A549 treated with Mapracorat at 1 μM for 4 hours (cell line): ENCODE data around the gene TRMT10B. TPM values are rescaled to one million over a fixed set of nuclear protein-coding genes. Genes with fewer than 3 reads are reported as not detected.

Source experiments
- total RNA-seq: library from RNA; stranded (reverse); fragments of 200-300 nt; extraction: Qiagen RNA extraction; gene quantifications from 5 replicates; pipeline ENCODE4 v1.2.3, GENCODE V29; 2022

Gene TRMT10B, protein sequence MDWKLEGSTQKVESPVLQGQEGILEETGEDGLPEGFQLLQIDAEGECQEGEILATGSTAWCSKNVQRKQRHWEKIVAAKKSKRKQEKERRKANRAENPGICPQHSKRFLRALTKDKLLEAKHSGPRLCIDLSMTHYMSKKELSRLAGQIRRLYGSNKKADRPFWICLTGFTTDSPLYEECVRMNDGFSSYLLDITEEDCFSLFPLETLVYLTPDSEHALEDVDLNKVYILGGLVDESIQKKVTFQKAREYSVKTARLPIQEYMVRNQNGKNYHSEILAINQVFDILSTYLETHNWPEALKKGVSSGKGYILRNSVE
- total RNA-seq, result 4.9 to 7.0 TPM (median 5.7 TPM) in 5 replicates

DNA sequence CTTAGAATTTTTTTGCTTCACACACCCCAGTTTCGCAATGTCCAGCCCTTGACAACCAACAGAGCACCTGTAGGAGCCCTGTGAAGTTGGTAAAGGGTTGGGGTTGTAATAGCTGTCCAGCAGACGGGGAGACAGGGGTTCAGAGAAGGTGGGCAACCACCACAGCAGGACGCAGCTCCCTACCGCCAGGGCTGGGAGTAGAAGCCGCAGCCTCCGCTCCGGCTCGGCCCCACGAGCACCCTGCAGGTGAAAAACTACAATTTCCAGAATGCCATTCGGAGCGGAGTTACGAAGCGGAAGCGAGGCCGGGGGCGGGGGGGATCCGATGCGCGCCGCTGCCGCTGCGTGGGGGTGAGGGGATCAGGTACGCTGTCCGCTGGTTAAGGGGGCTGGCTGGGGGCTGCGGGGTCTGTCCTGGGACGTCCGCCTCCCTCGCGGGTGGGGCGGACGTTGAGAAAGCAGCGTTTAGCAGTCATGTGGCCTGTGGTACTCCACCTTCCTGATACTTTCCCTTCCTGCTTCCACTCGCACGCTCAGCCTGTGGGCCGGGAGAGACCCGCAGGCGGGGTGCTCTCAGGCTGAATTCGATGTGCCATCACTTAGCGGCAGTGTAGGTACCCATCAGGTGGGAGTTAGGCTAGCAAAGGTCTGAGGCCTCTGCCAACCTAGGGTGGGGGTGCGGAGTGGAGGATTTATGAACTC lies at the start of gene TRMT10B:
TSS of gene TRMT10B (plus strand) at position 317 of the 702 bp plus-strand sequence. CDS start 8,127 bp downstream, outside the sequence.

DNA sequence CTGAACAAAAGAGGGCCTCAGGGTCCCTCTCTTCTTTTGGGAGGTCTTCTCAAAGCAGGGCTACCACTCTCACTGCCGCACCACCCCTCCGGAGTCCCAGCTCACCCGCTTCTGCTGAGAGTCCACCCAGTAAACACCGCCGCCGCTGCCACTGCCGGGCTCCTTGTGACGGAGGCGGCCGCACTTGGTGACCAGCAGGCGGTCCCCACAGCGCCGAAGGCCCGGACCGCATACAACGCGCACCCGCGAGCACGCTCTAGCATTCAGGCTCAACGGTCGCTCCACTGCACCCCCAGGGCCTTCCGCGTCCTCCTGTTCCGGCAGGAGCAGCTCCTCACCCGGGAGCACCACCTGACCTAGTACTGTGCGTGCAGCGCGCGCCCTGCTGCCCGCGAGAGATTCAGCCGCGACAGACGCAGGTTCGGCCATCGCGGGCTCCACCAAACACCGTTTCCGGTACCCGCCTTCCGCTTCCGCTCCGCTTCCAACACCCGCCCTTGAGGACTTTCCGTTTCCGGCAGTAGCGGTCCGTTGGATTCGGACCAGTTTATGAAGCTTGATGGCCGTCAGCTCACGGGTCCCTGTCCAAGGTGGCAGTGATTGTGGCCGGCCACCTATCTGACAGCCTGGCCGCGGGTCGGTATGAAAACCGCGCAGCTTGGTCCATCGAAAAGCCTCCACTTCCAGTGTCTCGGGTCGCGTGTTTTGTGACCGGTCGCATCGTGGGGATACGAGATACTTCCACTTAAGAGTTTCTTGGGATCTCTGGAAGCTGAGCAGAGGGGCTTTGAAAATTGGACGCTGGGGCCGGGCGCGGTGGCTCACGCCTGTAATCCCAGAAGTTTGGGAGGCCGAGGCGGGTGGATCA lies 31.2 kb downstream of the TRMT10B start, which contains the start of gene EXOSC3:
TSS of gene EXOSC3 (minus strand) at position 449 of the 868 bp plus-strand sequence. CDS start at position 429, 20 bp downstream.

DNA sequence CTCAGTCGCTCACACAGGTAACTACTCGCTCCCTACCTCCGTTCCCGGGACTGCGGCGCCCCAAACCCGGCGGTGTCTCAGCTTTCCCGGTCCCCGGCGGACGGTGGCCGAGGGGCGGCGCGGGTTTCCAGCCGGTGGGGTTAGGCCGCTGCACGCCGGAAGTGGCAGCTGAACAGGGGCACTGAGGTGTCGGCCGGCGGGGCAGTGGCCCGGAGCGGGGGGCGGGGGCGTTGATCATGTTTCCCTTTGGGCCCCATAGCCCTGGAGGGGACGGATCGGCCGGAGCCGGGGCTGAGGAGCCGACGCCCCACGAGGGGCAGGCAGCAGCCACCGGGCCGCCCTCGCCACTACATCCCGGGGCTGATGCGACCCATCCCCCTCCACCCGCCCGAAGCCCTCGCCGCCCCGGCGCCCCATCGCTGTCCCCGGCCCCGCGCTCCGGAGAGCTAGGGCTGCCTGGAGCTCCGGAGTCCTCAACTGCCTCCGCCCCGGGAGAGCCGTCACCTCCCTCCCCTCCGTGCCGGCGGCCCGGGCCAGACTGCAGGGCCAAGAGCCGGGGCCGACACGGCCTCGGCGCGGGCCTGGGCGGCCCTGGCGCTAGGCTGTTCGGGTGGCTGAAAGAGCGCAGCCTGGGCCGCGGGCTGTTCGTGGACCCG lies 47.2 kb downstream of the TRMT10B start, which contains the start of gene DCAF10:
TSS of gene DCAF10 (plus strand) at position 167 of the 656 bp plus-strand sequence. CDS start at position 237, 70 bp downstream.

Other genes with a start within 250 kb of the TRMT10B start
- 6.5 to 8.3 TPM (median 6.8 TPM) in 5 replicates for gene FBXO10, start 177.4 kb upstream of the TRMT10B start, total RNA-seq
- gene TOMM5, start 161.2 kb upstream of the TRMT10B start, total RNA-seq, result 314 to 348 TPM (median 327 TPM) in 5 replicates
- gene FRMPD1, start 102.9 kb upstream of the TRMT10B start, total RNA-seq, result 0.03 to 0.10 TPM (median 0.05 TPM) in 5 replicates
- gene EXOSC3, start 31.3 kb downstream of the TRMT10B start, total RNA-seq, result 67.4 to 84.2 TPM (median 78.2 TPM) in 5 replicates
- gene DCAF10, start 47.0 kb downstream of the TRMT10B start, total RNA-seq, result 7.1 to 11.7 TPM (median 10.6 TPM) in 5 replicates
- gene SLC25A51, start 150.3 kb downstream of the TRMT10B start, total RNA-seq, result 17.2 to 20.1 TPM (median 18.7 TPM) in 5 replicates